LNCaP clone FGC (cell line): ENCODE measurements around the gene PSG7.
A peak's percentile ranks its signal among the peaks of the same experiment; 100 is the strongest.
"Not testable (repeated sequence)": the region's sequence is repeated elsewhere in the genome, so short reads cannot be mapped to it uniquely, and the experiment has no call there.

Experiments used
- DNase-seq: peaks from one replicate; pipeline ENCODE4 v3.0.0-alpha.2; 2011; ENCODE audit warnings: low read depth
- H3K4me3 ChIP-seq: 2 replicates; pipeline ENCODE4 v1.5.1; 2011; ENCODE audit warnings: mild to moderate bottlenecking, low read depth, low read length, control low read depth
- TF ChIP-seq, protein P1 (sequence below): IDR thresholded peaks from 2 replicates; pipeline ENCODE4 v1.5.1; 2012; ENCODE audit warnings: mild to moderate bottlenecking; ENCODE audit not compliant: control insufficient read depth, insufficient read depth; ENCODE audit errors: extremely low read depth

The PSG7 gene

DNA sequence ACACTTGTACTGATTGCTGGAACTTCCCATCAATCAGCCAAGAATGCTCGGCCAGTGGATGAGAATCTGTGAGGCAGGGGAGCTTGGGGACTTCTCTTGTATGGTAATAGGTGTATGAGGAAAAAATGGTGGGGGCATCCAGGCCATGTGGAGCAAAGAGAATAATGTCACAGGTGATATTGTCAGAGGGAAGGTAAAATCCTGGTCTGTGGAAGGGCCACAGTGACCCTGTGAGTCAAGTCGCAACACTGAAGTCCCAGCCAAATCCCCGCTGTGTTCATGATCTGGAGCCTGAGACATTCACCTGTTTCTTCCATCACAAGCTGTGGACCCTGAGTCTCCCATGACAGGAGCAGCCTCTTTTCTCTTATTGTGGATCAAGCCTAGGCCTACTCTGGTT lies 8.1 kb downstream of the PSG7 start:
- H3K4me3 ChIP-seq, result no peak overlapping the region
- TF ChIP-seq, protein P1, sequence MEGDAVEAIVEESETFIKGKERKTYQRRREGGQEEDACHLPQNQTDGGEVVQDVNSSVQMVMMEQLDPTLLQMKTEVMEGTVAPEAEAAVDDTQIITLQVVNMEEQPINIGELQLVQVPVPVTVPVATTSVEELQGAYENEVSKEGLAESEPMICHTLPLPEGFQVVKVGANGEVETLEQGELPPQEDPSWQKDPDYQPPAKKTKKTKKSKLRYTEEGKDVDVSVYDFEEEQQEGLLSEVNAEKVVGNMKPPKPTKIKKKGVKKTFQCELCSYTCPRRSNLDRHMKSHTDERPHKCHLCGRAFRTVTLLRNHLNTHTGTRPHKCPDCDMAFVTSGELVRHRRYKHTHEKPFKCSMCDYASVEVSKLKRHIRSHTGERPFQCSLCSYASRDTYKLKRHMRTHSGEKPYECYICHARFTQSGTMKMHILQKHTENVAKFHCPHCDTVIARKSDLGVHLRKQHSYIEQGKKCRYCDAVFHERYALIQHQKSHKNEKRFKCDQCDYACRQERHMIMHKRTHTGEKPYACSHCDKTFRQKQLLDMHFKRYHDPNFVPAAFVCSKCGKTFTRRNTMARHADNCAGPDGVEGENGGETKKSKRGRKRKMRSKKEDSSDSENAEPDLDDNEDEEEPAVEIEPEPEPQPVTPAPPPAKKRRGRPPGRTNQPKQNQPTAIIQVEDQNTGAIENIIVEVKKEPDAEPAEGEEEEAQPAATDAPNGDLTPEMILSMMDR, result no peak
- DNase-seq, result no peak

DNA sequence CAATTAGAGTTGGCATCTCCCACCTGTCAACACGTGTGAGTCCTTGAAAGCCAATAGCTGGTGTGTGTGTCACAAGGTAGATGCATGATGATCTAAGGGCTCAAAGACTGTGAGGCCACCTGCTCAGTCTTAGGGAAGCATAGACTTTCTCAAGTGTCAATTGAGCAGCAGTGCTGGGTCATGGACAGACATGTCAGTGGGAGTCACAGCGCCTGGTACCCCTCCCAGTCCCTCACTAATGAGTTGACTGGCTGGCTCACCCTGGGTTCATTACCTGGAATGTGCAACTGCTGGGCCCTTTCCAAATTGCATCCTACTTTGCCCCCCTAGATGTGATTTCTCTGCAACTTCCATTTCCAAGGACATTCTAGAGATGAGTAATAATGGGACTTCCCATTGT lies 10.2 kb downstream of the PSG7 start:
- no peak for DNase-seq
- TF ChIP-seq, protein P1, result no peak
- no peak overlapping the region for H3K4me3 ChIP-seq

DNA sequence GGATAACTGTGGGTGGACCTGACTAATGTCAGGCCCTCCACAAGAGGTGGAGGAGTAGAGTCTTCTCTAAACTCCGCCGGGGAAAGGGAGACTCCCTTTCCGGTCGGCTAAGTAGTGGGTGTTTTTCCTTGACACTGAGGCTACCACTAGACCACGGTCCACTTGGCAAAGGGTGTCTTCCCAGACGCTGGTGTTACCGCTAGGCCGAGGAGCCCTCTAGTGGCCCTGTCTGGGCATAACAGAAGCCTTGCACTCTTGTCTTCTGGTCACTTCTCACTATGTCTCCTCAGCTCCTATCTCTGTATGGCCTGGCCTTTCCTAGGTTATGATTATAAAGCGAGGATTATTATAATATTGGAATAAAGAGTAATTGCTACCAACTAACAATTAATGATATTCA lies 13.9 kb downstream of the PSG7 start:
- H3K4me3 ChIP-seq, DNase-seq: not testable (repeated sequence)
- TF ChIP-seq, protein P1, result peak; percentile 47

DNA sequence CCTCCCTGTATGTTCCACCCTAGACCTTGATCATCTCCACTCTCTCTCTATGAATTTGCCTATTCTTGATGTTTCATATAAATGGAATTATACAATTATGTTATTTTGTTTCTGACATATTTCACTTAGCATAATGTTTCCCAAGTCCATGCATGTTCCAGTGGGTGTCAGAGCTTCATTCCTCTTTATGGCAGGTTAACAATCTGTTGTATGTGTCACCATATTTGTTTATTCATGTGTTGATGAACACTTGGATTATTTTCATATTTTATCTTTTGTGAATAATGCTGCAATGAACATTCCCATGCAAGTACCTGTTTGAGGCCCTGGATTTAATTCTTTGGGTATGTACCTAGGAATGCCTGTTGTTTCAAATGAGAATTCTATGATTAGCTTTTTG lies 16.0 kb downstream of the PSG7 start:
- DNase-seq, H3K4me3 ChIP-seq: not testable (repeated sequence)

DNA sequence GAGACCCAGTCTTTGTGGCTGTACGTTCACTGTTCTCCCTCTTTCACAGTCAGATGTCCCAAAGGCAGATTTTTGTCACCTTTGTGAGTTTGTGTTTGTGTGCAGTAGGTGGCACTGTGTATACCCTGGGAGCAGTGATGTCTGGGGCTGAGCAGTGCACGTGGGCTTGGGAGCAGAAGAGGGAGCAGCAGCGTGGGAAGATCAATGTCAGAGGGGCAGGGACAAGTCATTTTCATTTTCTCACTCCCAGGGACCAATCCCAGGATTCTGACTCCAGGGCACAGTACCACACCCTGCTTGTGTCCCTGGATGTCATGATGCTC lies 17.3 kb downstream of the PSG7 start:
- H3K4me3 ChIP-seq, result no peak overlapping the region
- TF ChIP-seq, protein P1, result no peak
- DNase-seq, result no peak

DNA sequence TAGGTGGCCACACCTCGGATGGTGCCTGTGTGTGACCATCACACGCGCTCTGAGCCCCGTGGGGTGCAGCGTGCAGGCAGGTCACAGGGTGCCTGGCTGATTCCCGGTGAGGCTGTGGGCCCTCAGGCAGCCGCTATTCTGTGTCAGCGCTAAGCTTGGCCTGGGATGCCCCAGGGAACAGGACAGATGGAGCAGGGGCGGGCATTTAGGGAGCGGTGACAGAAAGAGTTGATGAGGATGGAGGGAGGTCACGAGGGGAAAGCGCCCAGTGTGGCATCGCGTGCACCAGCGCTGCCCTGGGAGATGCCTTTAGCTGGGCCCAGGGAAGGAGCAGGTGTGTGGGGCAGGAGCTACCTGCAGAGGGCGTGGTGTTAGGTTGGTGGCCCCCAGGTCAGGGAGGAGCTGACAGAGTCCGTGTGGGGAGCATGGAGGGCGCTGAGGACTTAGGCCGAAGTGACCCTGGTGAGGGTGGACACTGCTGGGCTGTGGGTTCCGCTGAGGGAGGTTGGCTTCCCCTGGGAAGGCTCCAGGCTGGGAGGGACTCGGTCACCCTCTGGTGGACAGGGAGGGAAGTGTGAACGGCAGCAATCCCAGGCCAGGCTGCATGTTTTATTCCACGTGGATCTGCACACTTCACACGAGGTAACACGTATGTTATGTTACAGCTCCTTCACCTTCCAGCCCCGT lies 17.8 kb downstream of the PSG7 start:
- not testable (repeated sequence) for H3K4me3 ChIP-seq, DNase-seq
- TF ChIP-seq, protein P1, result peak; percentile 43

DNA sequence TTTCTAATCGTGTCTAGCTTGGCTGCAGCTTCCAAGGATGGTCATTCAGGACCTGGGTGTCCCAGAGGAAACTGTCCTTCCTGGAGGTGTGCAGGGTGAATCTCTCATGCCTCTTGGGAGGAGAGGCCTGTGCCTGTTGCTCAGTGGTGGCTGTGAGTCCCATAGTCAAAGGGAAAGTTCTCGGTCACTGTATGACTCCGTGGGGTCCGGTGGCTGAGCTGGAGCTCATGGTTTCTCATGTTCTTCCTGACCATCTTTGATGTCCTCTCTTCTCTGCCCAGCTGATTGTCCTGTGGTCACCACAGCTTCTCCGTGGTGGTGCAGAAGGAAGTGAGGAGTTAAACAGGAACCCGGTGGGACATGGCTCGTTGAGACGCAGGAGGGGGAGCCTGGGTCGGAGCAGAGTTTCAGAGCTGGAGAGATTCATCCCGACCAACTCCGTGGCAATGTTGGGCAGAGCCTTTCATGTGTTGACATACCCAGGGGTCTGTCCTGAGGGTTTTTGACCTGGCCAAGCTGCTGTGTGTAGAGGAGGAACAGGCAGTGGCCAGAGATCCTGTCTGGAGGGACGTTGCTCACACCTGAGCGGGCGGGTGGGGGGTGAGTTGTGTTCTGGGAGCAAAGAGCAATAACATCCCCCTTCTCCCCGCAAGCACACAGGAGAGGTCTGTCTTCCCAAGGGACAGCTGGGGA lies 18.5 kb downstream of the PSG7 start:
- DNase-seq, result not testable (repeated sequence)

DNA sequence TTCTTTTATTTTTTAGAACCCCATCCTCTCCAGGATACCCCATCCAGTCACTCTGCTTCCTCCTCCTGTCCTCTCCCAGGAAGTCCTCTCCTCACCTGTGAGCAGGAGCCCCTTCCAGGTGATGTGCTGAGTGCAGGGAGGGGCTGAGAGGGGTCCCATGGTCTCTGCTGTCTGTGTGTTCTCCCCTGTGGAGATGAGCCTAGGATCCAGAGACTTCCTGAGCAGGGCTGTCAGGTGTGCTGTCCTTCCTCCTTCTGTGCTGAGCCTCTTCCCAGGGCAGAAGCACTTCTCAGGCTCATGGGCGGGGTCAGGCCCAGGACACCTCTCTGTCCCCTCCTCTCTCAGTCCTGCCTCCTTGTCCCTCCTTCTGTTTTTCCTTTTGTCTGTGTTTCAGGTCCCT lies 19.4 kb downstream of the PSG7 start, which contains the start of gene PSG6:
PSG6 (minus strand) TSS at position 261 of the 400 bp plus-strand sequence; CDS start at position 159, 102 bp downstream.
- H3K4me3 ChIP-seq, DNase-seq: not testable (repeated sequence)

More for the DNA sequence above, 18.5 kb downstream of the PSG7 start:
- H3K4me3 ChIP-seq, result not testable (repeated sequence)

DNA sequence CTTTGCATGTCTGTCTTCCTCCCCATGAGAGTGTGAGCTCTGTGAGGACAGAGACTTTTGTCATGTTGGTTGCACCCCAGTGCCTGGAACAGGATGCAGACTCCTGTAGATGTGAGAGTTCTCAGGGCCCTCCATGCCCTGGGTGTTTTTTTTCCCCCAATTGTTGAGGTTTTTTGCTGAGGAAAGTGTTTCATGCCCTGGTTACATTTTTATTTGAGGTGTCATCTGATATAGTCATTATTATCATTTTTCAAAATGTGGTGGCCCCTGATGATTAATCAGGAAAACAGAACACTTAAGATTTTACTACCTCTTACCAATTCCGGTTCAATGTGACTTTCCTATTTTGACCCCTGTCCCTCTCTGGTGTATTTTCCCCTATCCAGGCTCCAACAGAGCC lies 20.1 kb downstream of the PSG7 start:
- DNase-seq, result not testable (repeated sequence)

DNA sequence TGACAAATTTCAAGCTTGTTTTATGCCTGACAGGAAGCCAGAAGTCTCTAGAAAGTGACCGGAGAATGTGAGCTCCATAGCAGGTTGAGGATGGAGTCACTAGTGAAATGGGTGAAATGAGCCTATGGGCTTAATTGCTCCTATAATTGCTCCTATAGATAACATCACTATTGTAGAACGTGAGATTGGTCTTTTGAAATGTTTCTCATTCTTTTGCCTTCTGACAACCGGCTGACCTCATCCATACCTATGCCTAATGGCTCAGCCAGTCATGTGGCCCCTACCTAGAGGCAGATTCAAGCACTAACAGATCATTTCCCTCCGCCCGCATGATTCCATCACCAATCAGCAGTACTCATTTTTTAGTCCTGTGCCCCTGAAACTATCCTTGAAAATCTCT lies 23.5 kb downstream of the PSG7 start:
- not testable (repeated sequence) for DNase-seq, H3K4me3 ChIP-seq

More for the DNA sequence above, 20.1 kb downstream of the PSG7 start:
- H3K4me3 ChIP-seq, result not testable (repeated sequence)

DNA sequence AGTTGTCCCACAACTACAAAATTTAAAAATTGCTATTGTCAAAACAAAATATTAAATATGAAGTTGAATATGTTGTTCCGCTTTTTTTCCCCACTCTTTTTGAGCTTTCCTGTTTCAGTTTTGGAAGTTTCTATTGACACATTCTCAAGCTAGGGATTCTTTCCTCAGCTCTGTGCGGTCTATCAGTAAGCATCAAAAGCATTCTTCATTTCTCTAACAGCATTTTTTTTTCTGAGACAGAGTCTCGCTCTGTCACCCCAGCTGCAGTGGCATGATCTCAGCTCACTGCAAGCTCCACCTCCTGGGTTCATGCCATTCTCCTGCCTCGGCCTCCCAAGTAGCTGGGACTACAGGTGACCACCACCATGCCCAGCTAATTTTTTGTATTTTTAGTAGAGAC lies 24.1 kb downstream of the PSG7 start:
- H3K4me3 ChIP-seq, DNase-seq: not testable (repeated sequence)

DNA sequence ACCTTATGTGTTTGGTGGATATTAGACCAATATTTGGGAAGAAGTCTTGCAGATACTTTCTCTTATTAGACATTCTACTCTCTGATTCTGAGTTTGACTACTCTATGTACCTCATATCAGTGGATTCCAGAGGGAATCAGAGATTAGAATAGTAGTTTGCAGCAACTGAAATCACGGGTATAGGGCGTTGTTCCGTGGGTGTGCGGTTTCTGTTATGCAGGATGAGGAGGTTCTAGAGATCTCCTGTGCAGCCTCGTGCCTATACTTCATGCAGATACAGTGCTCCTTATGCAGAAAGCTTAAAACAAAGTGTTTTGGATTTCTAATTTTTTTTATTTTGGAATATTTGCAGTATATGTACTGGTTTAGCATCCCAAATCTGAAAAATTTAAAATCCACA lies 25.3 kb downstream of the PSG7 start:
- not testable (repeated sequence) for H3K4me3 ChIP-seq, DNase-seq

DNA sequence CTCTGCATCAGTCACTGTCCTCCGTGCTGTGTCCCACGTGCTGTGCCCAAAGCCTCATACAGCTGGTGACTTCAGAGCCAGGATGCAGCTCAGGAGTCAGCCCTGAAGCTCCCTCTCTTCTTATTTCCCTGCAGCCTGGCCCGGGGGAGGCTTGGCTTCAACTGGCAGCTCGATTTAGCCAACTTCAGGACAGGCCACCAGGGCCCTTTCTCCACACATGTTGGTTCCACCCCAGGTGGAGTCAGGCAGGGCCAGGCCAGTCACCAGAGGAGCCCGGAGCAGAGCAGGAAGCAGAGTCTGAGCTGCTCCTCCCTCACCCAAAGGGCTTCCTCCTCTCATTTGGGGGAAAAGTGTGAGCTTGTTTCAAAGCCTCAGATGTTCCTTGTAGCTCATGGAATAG lies 30.8 kb downstream of the PSG7 start:
- not testable (repeated sequence) for H3K4me3 ChIP-seq, DNase-seq
